ENCODE results near the gene DOCK3. TPM values are rescaled to one million over a fixed set of nuclear protein-coding genes. Genes with fewer than 3 reads are reported as not detected.

The DOCK3 gene
- total RNA-seq, 1 experiment from 2014 or later: 8.3 TPM

- no peaks in the 10 kb centered on the region for H3K79me1 ChIP-seq (ENCODE audit: insufficient read depth, low read depth, low read length, poor library complexity, severe bottlenecking)
- WGBS (ENCODE audit: extremely low coverage, insufficient read length, low lambda C conversion rate): no CpG with 5 or more reads among the region's 4 CpGs
- H2BK120ac ChIP-seq (ENCODE audit: low read depth, low read length, poor library complexity, severe bottlenecking): no peak overlapping the region
- H3K14ac ChIP-seq (ENCODE audit: insufficient read depth, low read length): no peak overlapping the region
- H3K18ac ChIP-seq (ENCODE audit: insufficient read length, low read depth, low read length): no peak overlapping the region
- no peak overlapping the region for H2BK5ac ChIP-seq (ENCODE audit: insufficient read length, low read length)
- H3K4me1 ChIP-seq (ENCODE audit: insufficient read depth, low read length): no peaks in the 10 kb centered on the region
- DNase-seq: no peak
- H3K56ac ChIP-seq (ENCODE audit: insufficient read length, low read depth, low read length): no peak overlapping the region
- no peak overlapping the region for H3K27ac Mint-ChIP-seq
- H3K27me3 ChIP-seq (ENCODE audit: insufficient read depth, low read length): no peaks in the 10 kb centered on the region
- no peak overlapping the region for H4K8ac ChIP-seq (replicated peaks; ENCODE audit: insufficient read length, low read depth, low read length)
- no peak overlapping the region for H3K4me2 ChIP-seq (ENCODE audit: insufficient read depth, insufficient read length, low read length)
- no peak overlapping the region for H2AK5ac ChIP-seq (ENCODE audit: insufficient read length, low read length)
- H4K20me1 ChIP-seq (ENCODE audit: control insufficient read depth, insufficient read depth, insufficient read length): no peaks in the 10 kb centered on the region
- no peaks in the 10 kb centered on the region; the same call in 1 of the 2 replicates for H3K27me3 Mint-ChIP-seq (ENCODE audit: low read depth)
- no peak overlapping the region for H2BK20ac ChIP-seq (ENCODE audit: low read depth, low read length, poor library complexity, severe bottlenecking)
- no peaks in the 10 kb centered on the region for H3K23me2 ChIP-seq (ENCODE audit: insufficient read length, low read depth, low read length, poor library complexity, severe bottlenecking)
- H2BK12ac ChIP-seq (ENCODE audit: insufficient read length, low read depth, low read length): no peak overlapping the region
- H3K9me3 Mint-ChIP-seq: no peaks in the 10 kb centered on the region
- H2AFZ ChIP-seq (ENCODE audit: low read length): no peak overlapping the region
- H3K79me2 ChIP-seq (ENCODE audit: insufficient read depth, low read length): no peaks in the 10 kb centered on the region
- H3K4me3 Mint-ChIP-seq: no peak overlapping the region
- no peaks in the 10 kb centered on the region for H3K4me1 Mint-ChIP-seq
- TF ChIP-seq, protein P1, sequence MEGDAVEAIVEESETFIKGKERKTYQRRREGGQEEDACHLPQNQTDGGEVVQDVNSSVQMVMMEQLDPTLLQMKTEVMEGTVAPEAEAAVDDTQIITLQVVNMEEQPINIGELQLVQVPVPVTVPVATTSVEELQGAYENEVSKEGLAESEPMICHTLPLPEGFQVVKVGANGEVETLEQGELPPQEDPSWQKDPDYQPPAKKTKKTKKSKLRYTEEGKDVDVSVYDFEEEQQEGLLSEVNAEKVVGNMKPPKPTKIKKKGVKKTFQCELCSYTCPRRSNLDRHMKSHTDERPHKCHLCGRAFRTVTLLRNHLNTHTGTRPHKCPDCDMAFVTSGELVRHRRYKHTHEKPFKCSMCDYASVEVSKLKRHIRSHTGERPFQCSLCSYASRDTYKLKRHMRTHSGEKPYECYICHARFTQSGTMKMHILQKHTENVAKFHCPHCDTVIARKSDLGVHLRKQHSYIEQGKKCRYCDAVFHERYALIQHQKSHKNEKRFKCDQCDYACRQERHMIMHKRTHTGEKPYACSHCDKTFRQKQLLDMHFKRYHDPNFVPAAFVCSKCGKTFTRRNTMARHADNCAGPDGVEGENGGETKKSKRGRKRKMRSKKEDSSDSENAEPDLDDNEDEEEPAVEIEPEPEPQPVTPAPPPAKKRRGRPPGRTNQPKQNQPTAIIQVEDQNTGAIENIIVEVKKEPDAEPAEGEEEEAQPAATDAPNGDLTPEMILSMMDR (conservative IDR thresholded peaks at IDR 0.05): no peak
- H3K23ac ChIP-seq (ENCODE audit: insufficient read length, low read depth, low read length): no peak overlapping the region
- H3K36me3 Mint-ChIP-seq (ENCODE audit: insufficient read depth in 1 of 3, low read depth in 3 of 3): peaks cover 10 to 44% (median 28%) of the 10 kb centered on the region in 3 experiments; a peak in 6 of 7 replicates
- no peaks in the 10 kb centered on the region for H3K9me3 ChIP-seq (ENCODE audit: control insufficient read depth, low read depth, low read length)
- H3K27ac ChIP-seq (ENCODE audit: insufficient read length, low read depth, low read length): no peak overlapping the region
- H3K9ac ChIP-seq (ENCODE audit: extremely low read depth, insufficient read length, low read length): no peak overlapping the region
- H3T11ph ChIP-seq (ENCODE audit: low read length): no peak overlapping the region
- H2BK15ac ChIP-seq (ENCODE audit: low read depth, low read length): no peak overlapping the region
- no peak overlapping the region for H3K4ac ChIP-seq (ENCODE audit: low read depth, low read length)
- no peak overlapping the region for H4K91ac ChIP-seq (ENCODE audit: insufficient read length, low read depth, low read length)
- H4K5ac ChIP-seq (ENCODE audit: insufficient read length, low read depth, low read length): no peak overlapping the region
Measured at GRCh38 chr3:51426921-51427320, 752.2 kb downstream of the DOCK3 start.

Data from H9 (cell line).